Fibroblast of upper back skin (primary cell): Measurements from ENCODE around the gene MRGPRF.

Experiments
- DNase-seq: peaks from one replicate; pipeline ENCODE4 v3.0.0-alpha.2; 2013

The MRGPRF gene

GRCh38 chr11:69050592-69051380, 37.7 kb upstream of the MRGPRF start:
- DNase-seq, result no peak

- DNase-seq, result no peak
Observed at GRCh38 chr11:69049490-69049867, 36.4 kb upstream of the MRGPRF start.

- DNase-seq, result peak; percentile 97
Observed at GRCh38 chr11:69048694-69049489, 35.8 kb upstream of the MRGPRF start, which contains the start of gene TPCN2. TPCN2 (plus strand) TSS chr11:69048932; CDS start chr11:69048998, 66 bp downstream.

- DNase-seq, result no peak
Observed at GRCh38 chr11:69048031-69048693, 35.1 kb upstream of the MRGPRF start.

- peak; percentile 77 for DNase-seq
Observed at GRCh38 chr11:69044111-69045013, 31.3 kb upstream of the MRGPRF start.

GRCh38 chr11:69041516-69041915, 28.5 kb upstream of the MRGPRF start:
- peak; percentile 23 for DNase-seq

GRCh38 chr11:69040581-69041260, 27.7 kb upstream of the MRGPRF start:
- DNase-seq, result peak; percentile 96

GRCh38 chr11:69040051-69040450, 27.0 kb upstream of the MRGPRF start:
- no peak for DNase-seq

- DNase-seq, result peak; percentile 70
Observed at GRCh38 chr11:69039501-69039900, 26.5 kb upstream of the MRGPRF start.

- DNase-seq, result no peak
Observed at GRCh38 chr11:69037544-69037943, 24.5 kb upstream of the MRGPRF start.

- no peak for DNase-seq
Observed at GRCh38 chr11:69037074-69037473, 24.0 kb upstream of the MRGPRF start.

- DNase-seq, result peak; percentile 50
Observed at GRCh38 chr11:69035946-69036340, 22.9 kb upstream of the MRGPRF start.

GRCh38 chr11:69035150-69035945, 22.3 kb upstream of the MRGPRF start:
- peak; percentile 24 for DNase-seq

GRCh38 chr11:69034123-69034867, 21.2 kb upstream of the MRGPRF start:
- no peak for DNase-seq

GRCh38 chr11:69033431-69033830, 20.4 kb upstream of the MRGPRF start:
- DNase-seq, result no peak

- no peak for DNase-seq
Observed at GRCh38 chr11:69032833-69033232, 19.8 kb upstream of the MRGPRF start.

- no peak for DNase-seq
Observed at GRCh38 chr11:69030301-69030700, 17.3 kb upstream of the MRGPRF start.

GRCh38 chr11:69027704-69028372, 14.8 kb upstream of the MRGPRF start:
- no peak for DNase-seq

- no peak for DNase-seq
Observed at GRCh38 chr11:69024509-69024908, 11.5 kb upstream of the MRGPRF start.

GRCh38 chr11:69022260-69022659, 9.2 kb upstream of the MRGPRF start:
- DNase-seq, result no peak
